K562 (cell line): ENCODE measurements around the gene ZNF593OS. TPM values are rescaled to one million over a fixed set of nuclear protein-coding genes. Genes with fewer than 3 reads are reported as not detected.

ENCODE experiments used
- AFF1 ChIP-seq, 2 experiments: fragments of 450-650 bp; IDR thresholded peaks; 2 replicates each; pipeline ENCODE4 v1.6.1; 2018; ENCODE audit warnings: mild to moderate bottlenecking in 2 of 2, low read depth in 1 of 2; ENCODE audit not compliant: partially characterized antibody in 2 of 2
- ATF1 ChIP-seq, 2 experiments: fragments of 450-650 bp in 1 of 2; IDR thresholded peaks; 2 replicates each; pipeline ENCODE4 v1.6.1; 2016; ENCODE audit warnings: missing compliant biosample characterization in 1 of 2, missing genetic modification characterization in 1 of 2
- ETV1 ChIP-seq: fragments of 450-650 bp; conservative IDR thresholded peaks from 2 replicates; pipeline ENCODE4 v1.6.1; 2016; ENCODE audit warnings: missing genetic modification characterization, control low read depth, low read depth, missing compliant biosample characterization
- FOXK2 ChIP-seq, 2 experiments: fragments of 450-650 bp; IDR thresholded peaks in 1 of 2; conservative IDR thresholded peaks in 1 of 2; 2 replicates each; pipeline ENCODE4 v1.6.1; 2016; ENCODE audit warnings: low read depth in 2 of 2, mild to moderate bottlenecking in 1 of 2
- LARP7 ChIP-seq: fragments of 450-650 bp; IDR thresholded peaks from 2 replicates; pipeline ENCODE4 v1.6.1; 2016
- MEIS2 ChIP-seq: fragments of 450-650 bp; IDR thresholded peaks from 2 replicates; pipeline ENCODE4 v1.6.1; 2014; ENCODE audit warnings: mild to moderate bottlenecking; ENCODE audit not compliant: partially characterized antibody
- MTA1 ChIP-seq: fragments of 450-650 bp; IDR thresholded peaks from 2 replicates; pipeline ENCODE4 v1.6.1; 2017; ENCODE audit warnings: borderline replicate concordance
- NR2C1 ChIP-seq, 2 experiments: fragments of 450-650 bp; IDR thresholded peaks; 2 replicates each; pipeline ENCODE4 v1.6.1; 2017; ENCODE audit warnings: mild to moderate bottlenecking in 2 of 2, antibody characterized with exemption in 1 of 2, inconsistent platforms in 1 of 2, missing compliant biosample characterization in 1 of 2, missing genetic modification characterization in 1 of 2
- SETDB1 ChIP-seq: IDR thresholded peaks from one replicate; pipeline ENCODE4 v1.6.1; 2012; ENCODE audit warnings: low read length, control low read depth, inconsistent platforms
- SMARCE1 ChIP-seq: fragments of 450-650 bp; IDR thresholded peaks from 2 replicates; pipeline ENCODE4 v1.7.1; 2016; ENCODE audit warnings: mild to moderate bottlenecking
- TOE1 ChIP-seq, 2 experiments: fragments of 450-650 bp in 1 of 2; sonication (generic) in 1 of 2; formaldehyde crosslinking in 1 of 2; IDR thresholded peaks; 2 replicates each; pipeline versions ENCODE4 v1.7.1 to v1.8.0; 2016 to 2022; ENCODE audit warnings: borderline replicate concordance in 2 of 2, mild to moderate bottlenecking in 2 of 2, antibody characterized with exemption in 1 of 2, inconsistent platforms in 1 of 2, low read depth in 1 of 2, missing genetic modification reagents in 1 of 2, moderate library complexity in 1 of 2
- XRCC3 ChIP-seq: fragments of 450-650 bp; IDR thresholded peaks from 2 replicates; pipeline ENCODE4 v1.6.1; 2017; ENCODE audit warnings: mild to moderate bottlenecking, moderate library complexity
- ZNF717 ChIP-seq: fragments of 250-450 bp; sonication (Bioruptor Pico); IDR thresholded peaks from 2 replicates; pipeline ENCODE4 v1.5.0; 2021
- polyA plus RNA-seq, 8 experiments: library from polyadenylated mRNA; depleted of rRNA in 4 of 8; stranded (reverse) in 5 of 8; unstranded in 3 of 8; fragments of >200 nt; fragmentation: Nextera tagmentation in 2 of 8; fragmentation: Illumina TruSeq in 1 of 8; extraction: Ambion mirVana in 2 of 8; extraction: Trizol in 1 of 8; gene quantifications; 2 replicates each; pipeline versions ENCODE4 v1.2.1 to v1.2.3, GENCODE V29; 2011 to 2014; ENCODE audit warnings: inconsistent platforms in 1 of 8, missing spikeins in 1 of 8
- total RNA-seq, 7 experiments: library from RNA; depleted of rRNA in 6 of 7; stranded (reverse); fragments of >200 nt in 6 of 7; fragmentation: Illumina TruSeq in 2 of 7; extraction: Trizol in 2 of 7; gene quantifications; 2 replicates each; pipeline versions ENCODE4 v1.2.1 to v1.2.3, GENCODE V29; 2011 to 2021; ENCODE audit warnings: low replicate concordance in 1 of 7
- TF ChIP-seq, protein P1 (sequence below), 2 experiments: fragments of 450-650 bp in 1 of 2; IDR thresholded peaks; 2 replicates each; pipeline ENCODE4 v1.6.1; 2011 to 2017; ENCODE audit warnings: low read depth in 2 of 2, antibody characterized with exemption in 1 of 2, borderline replicate concordance in 1 of 2, low read length in 1 of 2, mild to moderate bottlenecking in 1 of 2, mixed read lengths in 1 of 2; ENCODE audit not compliant: control insufficient read depth in 1 of 2
- TF ChIP-seq, protein P2 (sequence below): fragments of 250-450 bp; sonication (Bioruptor Pico); IDR thresholded peaks from 2 replicates; pipeline ENCODE4 v1.4.0; 2020; ENCODE audit warnings: mild to moderate bottlenecking
- TF ChIP-seq, protein P3 (sequence below): fragments of 450-650 bp; IDR thresholded peaks from 2 replicates; pipeline ENCODE4 v1.6.1; 2016

Gene ZNF593OS
- total and polyA plus RNA-seq, 9 of the 15 experiments (the other 6 are each of a cell fraction or from before 2014, with no cell fraction given): 0.24 to 0.27 TPM; not detected in 7

- peak; percentile 76; the same call in 1 of the 2 replicates for TF ChIP-seq LARP7
- no peak for TF ChIP-seq NR2C1 (IDR thresholded peaks at IDR 0.05)
- TF ChIP-seq NR2C1 (tag; IDR thresholded peaks at IDR 0.05): no peak
- TF ChIP-seq SETDB1: no peak
- TF ChIP-seq SMARCE1: no peak
- peak; percentile 50; the same call in 1 of the 2 replicates for TF ChIP-seq TOE1 (IDR thresholded peaks at IDR 0.05; ENCODE audit: borderline replicate concordance)
- TF ChIP-seq TOE1 (CRISPR knock-in tag; IDR thresholded peaks at IDR 0.05; ENCODE audit: borderline replicate concordance, low read depth): no peak
- peak in 1 of 2 experiments; percentile 92; a peak in 2 of 4 replicates for TF ChIP-seq FOXK2 (conservative IDR thresholded peaks at IDR 0.05 in 1 of 2, IDR thresholded peaks at IDR 0.05 in 1 of 2; ENCODE audit: low read depth in 2 of 2)
- no peak for TF ChIP-seq ZNF717
- TF ChIP-seq AFF1 (IDR thresholded peaks at IDR 0.05; ENCODE audit: low read depth in 1 of 2, partially characterized antibody in 2 of 2): peak in 1 of 2 experiments; percentile 74
- TF ChIP-seq ATF1 (CRISPR knock-in tag; IDR thresholded peaks at IDR 0.05): no peak
- peak; percentile 27; the same call in 1 of the 2 replicates for TF ChIP-seq ATF1 (tag; IDR thresholded peaks at IDR 0.05)
- TF ChIP-seq, protein P1, sequence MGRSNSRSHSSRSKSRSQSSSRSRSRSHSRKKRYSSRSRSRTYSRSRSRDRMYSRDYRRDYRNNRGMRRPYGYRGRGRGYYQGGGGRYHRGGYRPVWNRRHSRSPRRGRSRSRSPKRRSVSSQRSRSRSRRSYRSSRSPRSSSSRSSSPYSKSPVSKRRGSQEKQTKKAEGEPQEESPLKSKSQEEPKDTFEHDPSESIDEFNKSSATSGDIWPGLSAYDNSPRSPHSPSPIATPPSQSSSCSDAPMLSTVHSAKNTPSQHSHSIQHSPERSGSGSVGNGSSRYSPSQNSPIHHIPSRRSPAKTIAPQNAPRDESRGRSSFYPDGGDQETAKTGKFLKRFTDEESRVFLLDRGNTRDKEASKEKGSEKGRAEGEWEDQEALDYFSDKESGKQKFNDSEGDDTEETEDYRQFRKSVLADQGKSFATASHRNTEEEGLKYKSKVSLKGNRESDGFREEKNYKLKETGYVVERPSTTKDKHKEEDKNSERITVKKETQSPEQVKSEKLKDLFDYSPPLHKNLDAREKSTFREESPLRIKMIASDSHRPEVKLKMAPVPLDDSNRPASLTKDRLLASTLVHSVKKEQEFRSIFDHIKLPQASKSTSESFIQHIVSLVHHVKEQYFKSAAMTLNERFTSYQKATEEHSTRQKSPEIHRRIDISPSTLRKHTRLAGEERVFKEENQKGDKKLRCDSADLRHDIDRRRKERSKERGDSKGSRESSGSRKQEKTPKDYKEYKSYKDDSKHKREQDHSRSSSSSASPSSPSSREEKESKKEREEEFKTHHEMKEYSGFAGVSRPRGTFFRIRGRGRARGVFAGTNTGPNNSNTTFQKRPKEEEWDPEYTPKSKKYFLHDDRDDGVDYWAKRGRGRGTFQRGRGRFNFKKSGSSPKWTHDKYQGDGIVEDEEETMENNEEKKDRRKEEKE (IDR thresholded peaks at IDR 0.05; ENCODE audit: borderline replicate concordance in 1 of 2, control insufficient read depth in 1 of 2, low read depth in 2 of 2, low read length in 1 of 2): 0 out of 4 replicates have a peak, but pooled peaks of 1 of the 2 experiments have one; percentile 67
- peak; percentile 48; the same call in 1 of the 2 replicates for TF ChIP-seq MTA1
- TF ChIP-seq, protein P2, sequence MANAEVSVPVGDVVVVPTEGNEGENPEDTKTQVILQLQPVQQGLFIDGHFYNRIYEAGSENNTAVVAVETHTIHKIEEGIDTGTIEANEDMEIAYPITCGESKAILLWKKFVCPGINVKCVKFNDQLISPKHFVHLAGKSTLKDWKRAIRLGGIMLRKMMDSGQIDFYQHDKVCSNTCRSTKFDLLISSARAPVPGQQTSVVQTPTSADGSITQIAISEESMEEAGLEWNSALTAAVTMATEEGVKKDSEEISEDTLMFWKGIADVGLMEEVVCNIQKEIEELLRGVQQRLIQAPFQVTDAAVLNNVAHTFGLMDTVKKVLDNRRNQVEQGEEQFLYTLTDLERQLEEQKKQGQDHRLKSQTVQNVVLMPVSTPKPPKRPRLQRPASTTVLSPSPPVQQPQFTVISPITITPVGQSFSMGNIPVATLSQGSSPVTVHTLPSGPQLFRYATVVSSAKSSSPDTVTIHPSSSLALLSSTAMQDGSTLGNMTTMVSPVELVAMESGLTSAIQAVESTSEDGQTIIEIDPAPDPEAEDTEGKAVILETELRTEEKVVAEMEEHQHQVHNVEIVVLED (CRISPR knock-in tag): 0 out of 2 replicates have a peak, but pooled peaks have one; percentile 2
- TF ChIP-seq ETV1: no peak; the same call in 1 of the 2 replicates
- peak; percentile 96 for TF ChIP-seq MEIS2
- TF ChIP-seq XRCC3: no peak
- TF ChIP-seq, protein P3, sequence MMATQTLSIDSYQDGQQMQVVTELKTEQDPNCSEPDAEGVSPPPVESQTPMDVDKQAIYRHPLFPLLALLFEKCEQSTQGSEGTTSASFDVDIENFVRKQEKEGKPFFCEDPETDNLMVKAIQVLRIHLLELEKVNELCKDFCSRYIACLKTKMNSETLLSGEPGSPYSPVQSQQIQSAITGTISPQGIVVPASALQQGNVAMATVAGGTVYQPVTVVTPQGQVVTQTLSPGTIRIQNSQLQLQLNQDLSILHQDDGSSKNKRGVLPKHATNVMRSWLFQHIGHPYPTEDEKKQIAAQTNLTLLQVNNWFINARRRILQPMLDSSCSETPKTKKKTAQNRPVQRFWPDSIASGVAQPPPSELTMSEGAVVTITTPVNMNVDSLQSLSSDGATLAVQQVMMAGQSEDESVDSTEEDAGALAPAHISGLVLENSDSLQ: peak; percentile 72
These were observed 32.6 kb downstream of the ZNF593OS start (continued) for GRCh38 chr1:26138974-26139558.
